ENCODE data around the gene KRTAP1-3.
"Not testable (repeated sequence)": the region's sequence is repeated elsewhere in the genome, so short reads cannot be mapped to it uniquely, and the experiment has no call there.

KRTAP1-3 gene, protein sequence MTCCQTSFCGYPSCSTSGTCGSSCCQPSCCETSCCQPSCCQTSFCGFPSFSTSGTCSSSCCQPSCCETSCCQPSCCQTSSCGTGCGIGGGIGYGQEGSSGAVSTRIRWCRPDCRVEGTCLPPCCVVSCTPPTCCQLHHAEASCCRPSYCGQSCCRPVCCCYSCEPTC

DNA sequence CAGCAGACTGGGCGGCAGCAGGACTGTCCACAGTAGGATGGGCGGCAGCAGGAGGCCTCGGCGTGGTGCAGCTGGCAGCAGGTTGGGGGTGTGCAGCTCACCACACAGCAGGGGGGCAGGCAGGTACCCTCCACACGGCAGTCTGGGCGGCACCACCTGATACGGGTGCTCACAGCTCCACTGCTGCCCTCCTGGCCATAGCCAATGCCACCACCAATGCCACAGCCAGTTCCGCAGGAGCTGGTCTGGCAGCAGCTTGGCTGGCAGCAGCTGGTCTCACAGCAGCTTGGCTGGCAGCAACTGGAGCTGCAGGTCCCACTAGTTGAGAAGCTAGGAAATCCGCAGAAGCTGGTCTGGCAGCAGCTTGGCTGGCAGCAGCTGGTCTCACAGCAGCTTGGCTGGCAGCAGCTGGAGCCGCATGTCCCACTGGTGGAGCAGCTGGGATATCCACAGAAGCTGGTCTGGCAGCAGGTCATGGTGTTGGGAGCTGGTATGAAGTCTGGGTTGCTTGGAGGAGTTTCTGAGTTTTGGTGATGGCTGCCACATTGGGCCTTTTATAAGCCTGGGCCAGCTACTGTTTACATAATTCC is at the start of gene KRTAP1-3:
TSS of gene KRTAP1-3 (minus strand) at position 529 of the 590 bp plus-strand sequence. CDS start at position 476, 53 bp downstream.
- H3K4me2 ChIP-seq (ENCODE audit: low read depth, low read length); H3K9ac ChIP-seq (ENCODE audit: low read length); H3K36me3 ChIP-seq (replicated peaks; ENCODE audit: insufficient read depth, low read length); H3K27me3 ChIP-seq (replicated peaks; ENCODE audit: insufficient read depth, low read length); H4K20me1 ChIP-seq (ENCODE audit: insufficient read depth, low read length); H3K9me3 ChIP-seq (replicated peaks; ENCODE audit: insufficient read depth, low read length); H3F3A ChIP-seq (ENCODE audit: insufficient read depth, low read length); DNase-seq; H3K9me2 ChIP-seq (replicated peaks; ENCODE audit: insufficient read depth, low read length); H3K4me3 ChIP-seq (ENCODE audit: low read length); H3K27ac ChIP-seq (ENCODE audit: low read length); H3K4me1 ChIP-seq (ENCODE audit: low read length); H3K79me2 ChIP-seq (ENCODE audit: low read length); H2AFZ ChIP-seq (ENCODE audit: low read length): not testable (repeated sequence)

DNA sequence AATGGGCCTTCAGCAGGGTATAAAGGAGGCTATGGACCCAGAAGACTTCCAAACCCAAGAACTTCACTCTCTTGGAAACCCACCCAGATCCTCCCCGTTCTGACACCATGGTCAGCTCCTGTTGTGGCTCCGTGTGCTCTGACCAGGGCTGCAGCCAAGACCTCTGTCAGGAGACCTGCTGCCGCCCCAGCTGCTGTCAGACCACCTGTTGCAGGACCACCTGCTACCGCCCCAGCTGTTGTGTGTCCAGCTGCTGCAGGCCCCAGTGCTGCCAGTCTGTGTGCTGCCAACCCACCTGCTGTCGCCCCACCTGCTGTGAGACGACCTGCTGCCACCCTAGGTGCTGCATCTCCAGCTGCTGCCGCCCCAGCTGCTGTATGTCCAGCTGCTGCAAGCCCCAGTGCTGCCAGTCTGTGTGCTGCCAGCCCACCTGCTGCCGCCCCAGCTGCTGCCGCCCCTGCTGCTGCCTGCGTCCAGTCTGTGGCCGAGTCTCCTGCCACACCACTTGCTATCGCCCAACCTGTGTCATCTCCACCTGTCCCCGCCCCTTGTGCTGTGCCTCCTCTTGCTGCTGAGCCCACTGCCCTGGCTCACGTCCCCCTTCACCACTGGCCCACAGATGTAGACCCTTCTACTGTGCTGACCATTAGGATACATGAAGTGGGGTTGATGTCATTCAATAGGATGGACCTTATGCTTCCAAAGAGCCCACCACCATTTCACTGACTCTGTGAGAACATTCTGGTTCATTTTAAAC is 49.6 kb upstream of the KRTAP1-3 start, which contains the start of gene KRTAP4-7:
TSS of gene KRTAP4-7 (plus strand) at position 51 of the 757 bp plus-strand sequence. CDS start at position 108, 57 bp downstream.
- H3K9me3 ChIP-seq (replicated peaks; ENCODE audit: insufficient read depth, low read length); H3K27ac ChIP-seq (ENCODE audit: low read length); H3K79me2 ChIP-seq (ENCODE audit: low read length); H3K4me3 ChIP-seq (ENCODE audit: low read length); H3K9me2 ChIP-seq (replicated peaks; ENCODE audit: insufficient read depth, low read length); H3K4me1 ChIP-seq (ENCODE audit: low read length); H3K9ac ChIP-seq (ENCODE audit: low read length); H3K36me3 ChIP-seq (replicated peaks; ENCODE audit: insufficient read depth, low read length); H2AFZ ChIP-seq (ENCODE audit: low read length); DNase-seq; H3K4me2 ChIP-seq (ENCODE audit: low read depth, low read length); H4K20me1 ChIP-seq (ENCODE audit: insufficient read depth, low read length); H3K27me3 ChIP-seq (replicated peaks; ENCODE audit: insufficient read depth, low read length); H3F3A ChIP-seq (ENCODE audit: insufficient read depth, low read length): not testable (repeated sequence)

DNA sequence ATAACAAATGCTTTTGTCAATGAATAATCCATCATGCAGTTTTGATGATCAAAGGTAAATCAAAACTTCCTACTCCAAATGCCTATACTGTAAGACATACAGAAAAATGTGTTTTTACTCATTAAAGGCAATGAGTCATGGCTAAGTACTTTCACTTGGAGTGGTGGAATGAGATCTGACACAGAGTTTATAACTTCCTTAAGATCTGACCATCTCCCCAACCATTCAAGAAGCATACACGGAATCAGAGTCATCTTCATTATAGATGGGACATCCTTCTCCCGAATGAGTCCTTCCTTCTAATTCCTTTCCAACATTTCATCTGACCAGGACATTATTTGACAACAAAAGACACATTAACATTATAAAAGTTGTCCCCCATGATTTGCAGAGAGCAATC is 48.8 kb upstream of the KRTAP1-3 start:
- H4K20me1 ChIP-seq (ENCODE audit: insufficient read depth, low read length); DNase-seq; H3K4me1 ChIP-seq (ENCODE audit: low read length); H3K27me3 ChIP-seq (replicated peaks; ENCODE audit: insufficient read depth, low read length); H3K9me3 ChIP-seq (replicated peaks; ENCODE audit: insufficient read depth, low read length); H3K4me3 ChIP-seq (ENCODE audit: low read length); H3F3A ChIP-seq (ENCODE audit: insufficient read depth, low read length); H3K9me2 ChIP-seq (replicated peaks; ENCODE audit: insufficient read depth, low read length); H3K36me3 ChIP-seq (replicated peaks; ENCODE audit: insufficient read depth, low read length); H3K79me2 ChIP-seq (ENCODE audit: low read length); H3K9ac ChIP-seq (ENCODE audit: low read length); H3K27ac ChIP-seq (ENCODE audit: low read length); H2AFZ ChIP-seq (ENCODE audit: low read length); H3K4me2 ChIP-seq (ENCODE audit: low read depth, low read length): not testable (repeated sequence)

DNA sequence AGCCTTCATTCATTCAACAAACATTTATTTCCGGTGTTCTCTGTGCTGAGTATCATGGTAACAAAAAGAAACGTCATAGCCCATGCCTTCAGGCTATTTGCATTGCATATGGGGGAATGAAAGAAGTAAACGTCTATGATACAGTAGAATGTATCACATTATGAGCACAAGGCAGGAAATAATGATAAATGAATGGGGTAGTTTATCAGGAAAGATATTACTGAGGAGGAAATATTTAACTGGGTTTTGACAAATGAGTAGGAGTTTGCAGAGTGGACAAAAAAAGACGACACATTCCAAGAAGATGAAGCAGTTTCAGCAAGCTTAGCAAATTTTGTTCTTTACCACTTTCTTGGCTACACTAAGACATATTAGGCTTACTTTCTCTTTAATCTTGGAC is 48.0 kb upstream of the KRTAP1-3 start:
- H3K9me2 ChIP-seq (replicated peaks; ENCODE audit: insufficient read depth, low read length), result no peaks in the 10 kb centered on the region
- H3K9me3 ChIP-seq (replicated peaks; ENCODE audit: insufficient read depth, low read length), result no peaks in the 10 kb centered on the region
- no peaks in the 10 kb centered on the region for H3F3A ChIP-seq (ENCODE audit: insufficient read depth, low read length)
- no peaks in the 10 kb centered on the region for H3K79me2 ChIP-seq (ENCODE audit: low read length)
- no peaks in the 10 kb centered on the region for H3K27me3 ChIP-seq (replicated peaks; ENCODE audit: insufficient read depth, low read length)
- TF ChIP-seq EZH2 (optimal IDR thresholded peaks at IDR 0.05; ENCODE audit: low read depth, low read length) (no peak), EZH2phosphoT487 (IDR thresholded peaks at IDR 0.05; ENCODE audit: low read length) (no peak)
- TF ChIP-seq, protein P1, sequence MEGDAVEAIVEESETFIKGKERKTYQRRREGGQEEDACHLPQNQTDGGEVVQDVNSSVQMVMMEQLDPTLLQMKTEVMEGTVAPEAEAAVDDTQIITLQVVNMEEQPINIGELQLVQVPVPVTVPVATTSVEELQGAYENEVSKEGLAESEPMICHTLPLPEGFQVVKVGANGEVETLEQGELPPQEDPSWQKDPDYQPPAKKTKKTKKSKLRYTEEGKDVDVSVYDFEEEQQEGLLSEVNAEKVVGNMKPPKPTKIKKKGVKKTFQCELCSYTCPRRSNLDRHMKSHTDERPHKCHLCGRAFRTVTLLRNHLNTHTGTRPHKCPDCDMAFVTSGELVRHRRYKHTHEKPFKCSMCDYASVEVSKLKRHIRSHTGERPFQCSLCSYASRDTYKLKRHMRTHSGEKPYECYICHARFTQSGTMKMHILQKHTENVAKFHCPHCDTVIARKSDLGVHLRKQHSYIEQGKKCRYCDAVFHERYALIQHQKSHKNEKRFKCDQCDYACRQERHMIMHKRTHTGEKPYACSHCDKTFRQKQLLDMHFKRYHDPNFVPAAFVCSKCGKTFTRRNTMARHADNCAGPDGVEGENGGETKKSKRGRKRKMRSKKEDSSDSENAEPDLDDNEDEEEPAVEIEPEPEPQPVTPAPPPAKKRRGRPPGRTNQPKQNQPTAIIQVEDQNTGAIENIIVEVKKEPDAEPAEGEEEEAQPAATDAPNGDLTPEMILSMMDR (IDR thresholded peaks at IDR 0.05; ENCODE audit: low read length), result no peak
- no peak overlapping the region for H3K4me3 ChIP-seq (ENCODE audit: low read length)
- no peaks in the 10 kb centered on the region for H3K36me3 ChIP-seq (replicated peaks; ENCODE audit: insufficient read depth, low read length)
- no peaks in the 10 kb centered on the region for H3K4me1 ChIP-seq (ENCODE audit: low read length)
- no peak overlapping the region for H3K9ac ChIP-seq (ENCODE audit: low read length)
- H3K4me2 ChIP-seq (ENCODE audit: low read depth, low read length), result no peak overlapping the region
- H2AFZ ChIP-seq (ENCODE audit: low read length), result no peak overlapping the region
- DNase-seq, result no peak
- no peak overlapping the region for H3K27ac ChIP-seq (ENCODE audit: low read length)
- no peaks in the 10 kb centered on the region for H4K20me1 ChIP-seq (ENCODE audit: insufficient read depth, low read length)

Data from MM.1S (cell line).